Dendritic cell treated with granulocyte-macrophage colony-stimulating factor and Interleukin-4, amounts not matched to agents 40 ng/mL and 50 ng/mL, for 4 days (primary cell): ENCODE results near the gene CAPN15.

Source experiments
- H3K27ac Mint-ChIP-seq: one replicate; pipeline ENCODE4 v1.8.0; 2022; ENCODE audit warnings: mild to moderate bottlenecking, mixed read lengths
- H3K27me3 Mint-ChIP-seq: one replicate; pipeline ENCODE4 v1.8.0; 2022; ENCODE audit warnings: mild to moderate bottlenecking, mixed read lengths
- H3K36me3 Mint-ChIP-seq: one replicate; pipeline ENCODE4 v1.8.0; 2022; ENCODE audit warnings: low read depth, mixed read lengths
- H3K4me1 Mint-ChIP-seq: one replicate; pipeline ENCODE4 v1.8.0; 2022; ENCODE audit warnings: low read depth, mixed read lengths
- H3K4me3 Mint-ChIP-seq: one replicate; pipeline ENCODE4 v1.8.0; 2022; ENCODE audit warnings: mild to moderate bottlenecking, moderate library complexity, mixed read lengths
- H3K9me3 Mint-ChIP-seq: one replicate; pipeline ENCODE4 v1.8.0; 2022; ENCODE audit warnings: mixed read lengths
- intact Hi-C: fragments of 100-400 bp; cut with micrococcal nuclease; formaldehyde crosslinking; loops from one replicate; pipeline ENCODE4 v1.15.0; 2022

CAPN15 gene

DNA sequence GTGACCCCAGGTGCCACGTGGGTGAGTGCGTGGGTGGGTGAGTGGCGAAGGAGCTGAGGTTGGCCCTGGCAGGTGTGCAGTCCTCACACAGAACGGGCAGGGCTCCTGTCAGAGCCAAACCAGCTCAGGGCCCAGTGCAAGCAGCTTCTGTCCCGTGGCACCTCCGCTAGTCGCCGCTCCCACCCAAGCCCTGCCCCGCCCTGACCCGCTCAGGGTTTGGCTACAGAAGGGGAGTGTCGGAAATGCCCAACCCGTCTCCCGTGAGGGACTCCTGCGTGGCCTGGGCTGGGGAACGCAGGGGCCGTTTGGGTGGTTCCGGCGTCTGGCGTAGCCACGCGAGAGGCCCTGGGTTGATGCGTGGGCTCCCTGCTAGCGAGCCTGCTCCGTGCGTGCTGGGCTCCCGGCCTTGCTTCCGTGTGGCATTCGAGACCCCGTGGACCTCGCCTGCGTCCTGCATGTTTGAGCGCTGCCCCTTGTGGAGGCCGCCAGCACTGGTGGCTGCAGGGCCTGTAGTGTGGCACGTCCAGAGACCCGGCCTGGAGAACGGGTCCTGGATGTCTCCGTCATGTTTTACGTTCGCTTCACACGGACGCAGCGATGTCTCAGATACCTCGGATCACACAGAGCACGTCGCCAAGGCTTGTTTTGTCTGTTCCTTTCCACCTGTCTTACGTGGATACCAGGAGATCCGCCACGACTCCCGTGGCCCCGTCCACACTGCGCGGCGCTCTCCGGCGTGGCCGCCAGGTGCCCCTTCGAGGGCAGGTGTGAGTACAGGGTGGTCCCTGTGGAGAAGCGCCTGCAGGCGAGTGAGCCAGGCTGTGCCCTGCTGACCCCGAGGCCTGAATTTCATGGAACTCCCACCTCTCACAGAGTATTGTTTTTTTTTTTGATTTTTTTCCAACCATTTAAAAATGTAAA is 10.2 kb downstream of the CAPN15 start:
- H3K4me1 Mint-ChIP-seq = peaks cover 27% of the 10 kb centered on the region
- no peaks in the 10 kb centered on the region for H3K9me3 Mint-ChIP-seq
- no peaks in the 10 kb centered on the region for H3K27me3 Mint-ChIP-seq
- H3K36me3 Mint-ChIP-seq = peaks cover 89% of the 10 kb centered on the region
- intact Hi-C loops = no loop called here
- H3K4me3 Mint-ChIP-seq = no peak overlapping the region
- H3K27ac Mint-ChIP-seq = no peak overlapping the region

DNA sequence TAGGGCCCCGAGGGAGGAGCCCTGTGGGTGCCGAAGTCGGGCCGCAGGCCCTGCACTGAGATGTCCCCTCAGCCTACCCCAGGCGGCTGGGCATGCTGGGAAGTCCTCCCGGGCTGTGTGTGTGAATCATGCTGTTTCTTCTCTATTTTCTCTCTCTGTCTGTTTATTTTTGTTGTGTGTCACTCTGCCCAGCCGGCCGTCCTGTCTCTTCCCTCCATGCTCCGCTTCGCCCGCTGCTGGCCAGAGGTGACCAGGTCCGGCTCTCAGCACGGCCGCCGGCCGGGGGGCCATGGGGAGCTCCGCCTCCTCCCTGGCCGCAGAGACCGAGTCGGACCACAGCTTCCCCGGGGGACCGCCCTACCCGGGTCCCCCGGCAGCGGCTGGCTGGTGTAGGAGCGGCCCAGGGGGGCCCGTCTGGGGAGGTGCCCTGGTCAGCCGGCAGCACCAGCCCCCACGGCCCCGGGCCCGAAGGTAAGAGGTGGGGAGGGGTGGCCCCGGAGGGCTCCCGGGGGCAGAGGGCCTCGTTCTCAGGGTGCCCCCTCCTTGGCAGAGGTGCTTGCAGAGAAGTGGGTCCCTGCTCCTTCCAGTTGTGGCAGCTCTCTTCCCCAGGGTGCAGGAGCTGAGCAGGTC is 12.5 kb downstream of the CAPN15 start:
- H3K27ac Mint-ChIP-seq = no peak overlapping the region
- peaks cover 8% of the 10 kb centered on the region for H3K4me1 Mint-ChIP-seq
- H3K27me3 Mint-ChIP-seq = no peaks in the 10 kb centered on the region
- H3K4me3 Mint-ChIP-seq = no peak overlapping the region
- intact Hi-C loops = no loop called here
- H3K36me3 Mint-ChIP-seq = peaks cover 92% of the 10 kb centered on the region
- H3K9me3 Mint-ChIP-seq = no peaks in the 10 kb centered on the region

DNA sequence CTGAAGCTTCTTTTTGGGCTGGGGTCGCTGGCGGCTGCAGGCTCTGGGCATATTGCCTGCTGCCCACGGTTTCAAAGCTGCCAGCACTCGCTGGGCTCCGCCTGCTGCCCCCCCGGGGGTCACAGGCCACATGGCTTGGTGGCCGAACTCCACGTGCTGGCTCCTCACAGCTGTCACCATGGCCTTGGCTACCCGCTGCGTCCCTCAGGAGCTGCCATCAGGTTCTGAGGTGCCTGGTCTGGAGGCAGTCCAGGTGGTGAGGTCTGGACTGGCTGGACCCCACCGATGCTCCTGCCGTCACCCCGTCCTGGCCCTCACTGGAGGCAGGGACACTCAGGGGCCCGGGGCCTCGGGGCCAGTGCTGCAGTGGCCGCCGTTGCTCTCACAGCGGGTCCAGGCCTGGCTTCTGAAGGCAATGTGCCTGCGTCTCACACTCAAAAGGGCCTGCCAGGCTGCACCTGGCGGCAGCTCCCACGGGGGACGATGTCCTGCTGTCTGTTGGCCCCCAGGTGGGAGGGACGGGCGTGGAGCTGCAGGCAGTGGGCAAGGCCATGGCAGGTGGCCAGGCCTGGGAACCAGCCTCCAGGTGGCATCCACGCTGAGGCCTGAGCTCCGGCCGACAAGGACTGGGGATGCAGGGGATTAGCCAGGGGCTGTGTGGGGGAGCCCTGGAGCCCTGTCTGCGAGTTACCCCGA is 13.3 kb downstream of the CAPN15 start:
- no peak overlapping the region for H3K4me3 Mint-ChIP-seq
- H3K36me3 Mint-ChIP-seq = peaks cover 92% of the 10 kb centered on the region
- H3K4me1 Mint-ChIP-seq = peaks cover under 1% of the 10 kb centered on the region
- intact Hi-C loops = no loop called here
- no peak overlapping the region for H3K27ac Mint-ChIP-seq
- no peaks in the 10 kb centered on the region for H3K27me3 Mint-ChIP-seq
- no peaks in the 10 kb centered on the region for H3K9me3 Mint-ChIP-seq

DNA sequence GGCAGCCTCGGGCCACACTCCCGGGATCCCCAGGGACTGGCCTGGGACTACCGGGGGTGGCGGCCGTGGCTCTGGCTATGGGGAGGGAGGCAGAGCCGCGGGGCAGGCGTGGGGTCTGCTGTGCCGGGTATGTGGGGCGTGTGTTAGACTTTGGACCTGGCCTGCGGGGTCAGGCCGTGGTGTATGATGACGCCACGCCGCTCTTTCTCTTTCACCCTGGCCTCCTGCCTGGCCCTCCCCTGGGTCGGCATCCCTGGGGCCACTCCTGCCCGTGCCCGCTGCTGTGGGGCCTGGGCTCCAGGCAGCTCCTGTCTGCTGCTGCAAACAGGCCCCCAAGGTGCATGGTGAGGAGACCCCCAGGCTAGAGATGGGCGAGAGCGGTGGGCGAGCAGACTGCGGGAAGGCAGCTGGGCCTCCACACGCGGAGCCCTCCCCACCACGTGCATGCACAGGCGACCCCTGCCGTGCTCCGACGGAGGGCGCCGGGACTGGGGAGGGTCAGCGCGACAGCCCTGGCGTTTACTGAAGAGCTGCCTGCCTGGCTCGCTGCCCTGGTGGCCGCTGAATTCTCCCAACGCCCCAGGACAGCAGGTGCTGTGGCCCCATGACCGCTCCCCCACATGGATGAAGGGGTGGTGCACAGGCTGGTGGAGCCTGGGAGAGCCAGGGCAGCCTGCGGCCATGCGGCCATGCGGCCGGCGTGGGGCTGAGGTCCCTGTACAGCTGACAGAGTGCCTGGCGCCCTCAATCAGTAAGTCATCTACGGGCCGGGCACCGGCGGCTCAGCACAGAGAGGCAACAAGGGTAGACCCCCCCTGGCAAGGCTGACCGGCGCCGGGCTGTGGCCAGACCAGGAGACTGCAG is 16.0 kb downstream of the CAPN15 start:
- H3K4me3 Mint-ChIP-seq = no peak overlapping the region
- no peaks in the 10 kb centered on the region for H3K27me3 Mint-ChIP-seq
- no peaks in the 10 kb centered on the region for H3K4me1 Mint-ChIP-seq
- H3K27ac Mint-ChIP-seq = no peak overlapping the region
- intact Hi-C loops = no loop called here
- no peaks in the 10 kb centered on the region for H3K9me3 Mint-ChIP-seq
- H3K36me3 Mint-ChIP-seq = peaks cover 90% of the 10 kb centered on the region

DNA sequence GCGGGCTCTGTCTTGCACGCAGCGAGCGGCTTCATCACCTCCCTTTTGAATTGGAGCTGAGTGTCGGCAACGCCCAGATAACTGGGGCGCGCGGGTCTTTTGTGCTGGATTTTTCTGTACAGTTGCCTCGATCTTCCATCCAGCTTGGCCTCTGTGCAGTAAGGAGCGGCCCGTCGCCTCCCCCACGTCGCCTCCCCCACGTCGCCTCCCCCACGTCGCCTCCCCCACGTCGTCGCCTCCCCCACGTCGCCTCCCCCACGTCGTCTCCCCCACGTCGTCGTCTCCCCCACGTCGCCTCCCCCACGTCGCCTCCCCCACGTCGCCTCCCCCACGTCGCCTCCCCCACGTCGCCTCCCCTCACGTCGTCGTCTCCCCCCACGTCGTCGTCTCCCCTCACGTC is 17.0 kb downstream of the CAPN15 start:
- Mint-ChIP-seq H3K27ac (no peak overlapping the region), H3K9me3 (no peaks in the 10 kb centered on the region), H3K27me3 (no peaks in the 10 kb centered on the region), H3K4me3 (no peak overlapping the region), H3K4me1 (no peaks in the 10 kb centered on the region), H3K36me3 (peaks cover 90% of the 10 kb centered on the region)
- intact Hi-C loops = no loop called here

DNA sequence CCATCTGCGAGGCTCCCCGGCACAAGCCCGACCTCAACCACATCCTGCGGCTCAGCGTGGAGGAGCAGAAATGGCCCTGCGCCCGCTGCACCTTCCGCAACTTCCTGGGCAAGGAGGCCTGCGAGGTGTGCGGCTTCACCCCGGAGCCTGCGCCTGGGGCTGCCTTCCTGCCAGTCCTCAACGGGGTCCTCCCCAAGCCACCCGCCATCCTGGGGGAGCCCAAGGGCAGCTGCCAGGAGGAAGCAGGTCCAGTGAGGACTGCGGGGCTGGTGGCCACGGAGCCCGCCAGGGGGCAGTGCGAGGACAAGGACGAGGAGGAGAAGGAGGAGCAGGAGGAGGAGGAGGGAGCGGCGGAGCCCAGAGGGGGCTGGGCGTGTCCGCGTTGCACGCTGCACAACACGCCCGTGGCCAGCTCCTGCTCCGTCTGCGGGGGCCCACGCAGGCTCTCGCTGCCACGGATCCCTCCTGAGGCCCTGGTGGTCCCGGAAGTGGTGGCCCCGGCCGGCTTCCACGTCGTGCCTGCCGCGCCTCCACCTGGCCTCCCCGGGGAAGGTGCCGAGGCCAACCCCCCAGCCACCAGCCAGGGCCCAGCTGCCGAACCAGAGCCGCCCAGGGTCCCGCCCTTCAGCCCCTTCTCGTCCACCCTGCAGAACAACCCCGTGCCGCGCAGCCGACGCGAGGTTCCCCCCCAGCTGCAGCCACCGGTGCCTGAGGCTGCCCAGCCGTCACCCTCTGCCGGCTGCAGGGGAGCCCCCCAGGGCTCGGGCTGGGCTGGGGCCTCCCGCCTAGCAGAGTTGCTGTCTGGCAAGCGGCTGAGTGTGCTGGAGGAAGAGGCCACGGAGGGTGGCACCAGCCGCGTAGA is 19.6 kb downstream of the CAPN15 start:
- intact Hi-C loops = no loop called here
- H3K27me3 Mint-ChIP-seq = no peaks in the 10 kb centered on the region
- H3K36me3 Mint-ChIP-seq = peaks cover 88% of the 10 kb centered on the region
- no peaks in the 10 kb centered on the region for H3K4me1 Mint-ChIP-seq
- no peaks in the 10 kb centered on the region for H3K9me3 Mint-ChIP-seq
- H3K4me3 Mint-ChIP-seq = no peak overlapping the region
- no peak overlapping the region for H3K27ac Mint-ChIP-seq

DNA sequence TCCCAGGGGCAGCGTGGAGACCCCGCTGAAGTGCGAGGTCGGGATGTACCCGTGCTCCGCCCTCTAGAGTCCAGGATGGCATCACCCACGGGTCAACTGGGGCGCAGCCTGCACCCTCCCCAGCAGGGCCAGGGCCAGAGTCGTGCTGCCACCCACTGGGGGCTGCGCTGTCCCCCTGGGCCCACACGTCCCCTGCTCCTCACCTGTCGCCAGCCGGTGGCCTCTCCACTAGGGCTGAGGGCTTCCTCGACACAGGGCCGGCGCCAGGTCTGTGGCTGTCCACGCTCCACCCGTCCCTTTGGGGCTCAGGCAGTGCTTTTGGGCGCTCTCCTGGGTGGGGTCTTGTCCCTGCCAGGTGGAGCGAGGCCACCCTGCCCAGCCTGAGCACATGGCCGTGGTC is 21.1 kb downstream of the CAPN15 start:
- no peak overlapping the region for H3K27ac Mint-ChIP-seq
- peaks cover 89% of the 10 kb centered on the region for H3K36me3 Mint-ChIP-seq
- H3K4me1 Mint-ChIP-seq = no peaks in the 10 kb centered on the region
- no peaks in the 10 kb centered on the region for H3K27me3 Mint-ChIP-seq
- intact Hi-C loops = no loop called here
- no peaks in the 10 kb centered on the region for H3K9me3 Mint-ChIP-seq
- H3K4me3 Mint-ChIP-seq = no peak overlapping the region

DNA sequence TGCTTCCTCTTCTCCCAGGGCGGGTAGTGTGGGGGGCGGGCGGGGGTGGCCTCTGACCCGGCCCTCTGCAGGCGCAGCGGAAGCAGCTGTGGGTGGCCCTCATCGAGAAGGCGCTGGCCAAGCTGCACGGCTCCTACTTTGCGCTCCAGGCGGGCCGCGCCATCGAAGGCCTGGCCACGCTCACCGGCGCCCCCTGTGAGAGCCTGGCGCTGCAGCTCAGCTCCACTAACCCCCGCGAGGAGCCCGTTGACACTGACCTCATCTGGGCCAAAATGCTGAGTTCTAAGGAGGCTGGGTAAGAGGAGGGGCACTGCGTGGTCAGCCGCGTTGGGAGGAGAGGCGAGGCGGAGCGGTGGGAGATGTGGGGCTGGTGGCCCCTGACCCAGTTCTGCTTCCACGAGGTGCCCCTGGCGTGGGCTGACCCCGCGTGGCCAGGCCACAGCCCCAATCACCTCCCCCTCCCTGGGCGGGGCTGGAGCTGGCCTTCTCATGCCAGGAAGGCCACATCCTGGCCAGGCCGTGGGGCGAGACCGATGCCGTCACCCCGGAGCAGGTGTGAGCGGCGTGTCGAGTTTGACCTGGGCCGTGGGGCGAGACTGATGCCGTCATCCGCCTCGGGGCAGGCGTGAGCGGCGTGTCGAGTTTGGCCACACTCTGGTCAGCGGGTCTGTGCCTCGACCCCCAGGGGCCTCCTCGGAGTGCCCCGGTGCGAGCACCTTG is 22.2 kb downstream of the CAPN15 start:
- H3K9me3 Mint-ChIP-seq = no peaks in the 10 kb centered on the region
- no peak overlapping the region for H3K27ac Mint-ChIP-seq
- intact Hi-C loops = no loop called here
- H3K4me1 Mint-ChIP-seq = no peaks in the 10 kb centered on the region
- H3K36me3 Mint-ChIP-seq = peaks cover 93% of the 10 kb centered on the region
- no peaks in the 10 kb centered on the region for H3K27me3 Mint-ChIP-seq
- H3K4me3 Mint-ChIP-seq = no peak overlapping the region

DNA sequence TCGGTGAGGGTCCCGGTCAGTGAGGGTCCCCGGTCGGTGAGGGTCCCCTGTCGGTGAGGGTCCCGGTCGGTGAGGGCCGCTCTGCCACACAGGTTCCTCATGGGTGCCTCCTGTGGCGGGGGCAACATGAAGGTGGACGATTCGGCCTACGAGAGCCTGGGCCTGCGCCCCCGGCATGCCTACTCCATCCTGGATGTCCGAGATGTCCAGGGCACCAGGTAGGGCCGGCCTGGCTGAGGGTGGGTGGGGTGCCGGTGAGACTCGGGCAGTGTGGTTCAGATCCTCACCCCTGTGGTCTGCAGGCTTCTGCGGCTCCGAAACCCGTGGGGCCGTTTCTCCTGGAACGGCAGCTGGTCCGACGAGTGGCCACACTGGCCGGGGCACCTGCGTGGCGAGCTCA is 23.7 kb downstream of the CAPN15 start:
- peaks cover 83% of the 10 kb centered on the region for H3K36me3 Mint-ChIP-seq
- H3K4me3 Mint-ChIP-seq = no peak overlapping the region
- H3K9me3 Mint-ChIP-seq = no peaks in the 10 kb centered on the region
- no peaks in the 10 kb centered on the region for H3K27me3 Mint-ChIP-seq
- H3K27ac Mint-ChIP-seq = no peak overlapping the region
- H3K4me1 Mint-ChIP-seq = no peaks in the 10 kb centered on the region
- intact Hi-C loops = no loop called here

DNA sequence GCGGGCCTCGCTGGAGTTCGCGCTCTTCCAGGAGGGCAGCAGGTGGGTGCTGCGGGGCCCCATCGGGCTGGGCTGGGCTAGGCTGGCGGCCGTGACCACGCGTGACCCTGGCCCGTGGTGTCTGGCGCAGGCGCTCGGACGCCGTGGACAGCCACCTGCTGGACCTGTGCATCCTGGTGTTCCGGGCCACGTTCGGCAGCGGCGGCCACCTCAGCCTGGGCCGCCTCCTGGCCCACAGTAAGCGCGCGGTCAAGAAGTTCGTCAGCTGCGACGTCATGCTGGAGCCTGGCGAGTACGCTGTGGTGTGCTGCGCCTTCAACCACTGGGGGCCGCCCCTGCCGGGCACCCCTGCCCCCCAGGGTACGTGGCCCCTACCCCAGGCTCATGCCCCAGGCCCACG is 24.7 kb downstream of the CAPN15 start:
- Mint-ChIP-seq H3K27ac (no peak overlapping the region), H3K36me3 (peaks cover 74% of the 10 kb centered on the region), H3K4me3 (no peak overlapping the region), H3K9me3 (no peaks in the 10 kb centered on the region), H3K27me3 (peaks cover 1% of the 10 kb centered on the region), H3K4me1 (no peaks in the 10 kb centered on the region)
- intact Hi-C loops = no loop called here

DNA sequence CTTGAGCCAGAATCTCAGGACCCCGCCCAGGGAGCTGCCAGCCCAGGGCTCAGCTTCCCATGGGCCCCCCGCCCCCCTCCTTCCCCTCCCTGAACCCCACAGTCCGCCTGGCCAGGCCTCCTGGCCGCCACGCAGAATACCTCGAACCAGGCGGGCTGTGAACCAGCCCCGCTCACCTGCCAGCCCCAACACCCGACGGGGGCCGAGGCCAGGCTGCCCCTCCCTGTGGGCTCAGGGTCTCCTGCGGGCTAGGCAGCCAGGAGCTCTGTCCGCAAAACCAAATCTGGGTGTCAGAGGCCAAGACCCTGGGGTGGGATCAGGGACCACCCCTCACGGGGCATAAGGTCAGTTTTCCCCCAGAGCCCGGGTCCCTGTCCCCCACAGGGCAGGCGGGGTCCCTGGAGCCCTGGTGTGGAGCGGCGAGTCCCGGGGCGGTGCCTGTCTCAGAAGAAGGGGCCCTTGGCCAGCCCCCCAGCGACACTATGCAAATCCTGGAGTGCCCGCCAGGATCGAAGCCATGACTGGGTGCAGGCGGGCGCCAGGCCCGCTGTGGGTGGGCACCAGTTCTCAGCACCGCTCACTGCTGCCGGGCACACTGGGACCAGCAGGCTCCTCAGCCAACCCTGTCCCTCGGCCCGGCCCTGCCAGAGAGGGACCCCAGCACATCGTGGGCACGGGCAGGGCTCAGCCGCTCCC is 26.2 kb downstream of the CAPN15 start:
- H3K27ac Mint-ChIP-seq = no peak overlapping the region
- H3K4me3 Mint-ChIP-seq = no peak overlapping the region
- peaks cover 17% of the 10 kb centered on the region for H3K27me3 Mint-ChIP-seq
- peaks cover 58% of the 10 kb centered on the region for H3K36me3 Mint-ChIP-seq
- no peaks in the 10 kb centered on the region for H3K9me3 Mint-ChIP-seq
- intact Hi-C loops = no loop called here
- no peaks in the 10 kb centered on the region for H3K4me1 Mint-ChIP-seq

DNA sequence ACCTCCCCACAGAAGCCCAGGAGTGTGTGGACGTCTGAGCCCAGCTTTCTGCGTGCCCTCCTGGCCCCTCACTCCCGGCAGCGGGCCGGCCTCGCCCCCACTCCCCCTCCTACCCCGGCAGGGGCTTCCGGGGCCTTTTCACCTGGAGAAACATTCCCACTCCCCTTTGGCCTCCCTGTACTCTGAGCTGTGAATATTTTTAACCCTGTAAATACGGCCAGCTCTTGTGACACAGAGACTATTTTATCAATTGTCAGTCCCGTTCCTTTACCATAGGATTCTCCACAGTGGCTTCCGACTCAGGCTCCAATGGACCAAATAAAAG is 26.7 kb downstream of the CAPN15 start:
- no peaks in the 10 kb centered on the region for H3K9me3 Mint-ChIP-seq
- H3K4me1 Mint-ChIP-seq = no peaks in the 10 kb centered on the region
- H3K27me3 Mint-ChIP-seq = peaks cover 22% of the 10 kb centered on the region
- H3K36me3 Mint-ChIP-seq = peaks cover 53% of the 10 kb centered on the region
- no peak overlapping the region for H3K27ac Mint-ChIP-seq
- intact Hi-C loops = no loop called here
- H3K4me3 Mint-ChIP-seq = no peak overlapping the region
